Ramos (cell line): ENCODE results near the gene PTPRH.

Experiments used
- in situ Hi-C: fragments of 300-500 bp; cut with MboI; formaldehyde crosslinking; loops from one replicate; pipeline ENCODE4 v1.14.3; 2022; ENCODE audit warnings: low sequenced_read_pairs; ENCODE audit not compliant: unreplicated experiment

Gene PTPRH

DNA sequence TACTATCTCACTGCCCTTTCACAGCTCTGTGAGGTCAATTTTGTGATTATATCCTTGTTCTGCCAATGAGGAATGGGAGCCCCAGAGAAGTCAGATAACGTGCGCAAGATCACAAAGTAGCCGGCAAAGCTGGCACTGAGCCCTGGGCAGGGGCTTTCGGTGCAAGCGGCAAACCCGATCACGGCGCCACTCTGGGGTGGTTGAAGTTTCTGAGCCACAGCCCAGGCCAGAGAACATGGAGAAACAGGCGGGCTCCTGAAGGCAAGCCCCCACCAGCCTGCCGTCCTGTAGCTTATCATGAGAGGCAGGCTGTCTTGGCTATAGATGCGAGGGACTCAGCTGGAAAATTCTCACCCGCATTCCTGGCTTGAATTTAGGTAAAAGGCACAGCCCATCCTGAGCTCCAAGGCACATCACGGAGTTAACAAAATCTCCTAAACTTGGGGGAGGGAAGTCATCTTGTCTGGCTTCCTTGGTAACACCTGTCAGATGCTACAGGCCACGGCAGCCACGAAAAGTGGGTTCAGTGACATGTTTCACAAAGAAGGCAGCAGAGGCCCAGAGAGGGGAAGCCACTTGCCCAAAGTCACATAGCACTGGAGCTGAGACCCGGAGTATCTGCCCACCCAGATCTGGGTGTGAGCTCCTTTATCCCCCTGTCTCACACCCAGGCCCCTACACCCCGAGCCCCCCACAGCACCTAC lies 72.8 kb downstream of the PTPRH start:
- in situ Hi-C loops = loop anchor here (10.0 kb wide), 1 partner anchor 252 kb away; no protein-coding TSS in a partner anchor

DNA sequence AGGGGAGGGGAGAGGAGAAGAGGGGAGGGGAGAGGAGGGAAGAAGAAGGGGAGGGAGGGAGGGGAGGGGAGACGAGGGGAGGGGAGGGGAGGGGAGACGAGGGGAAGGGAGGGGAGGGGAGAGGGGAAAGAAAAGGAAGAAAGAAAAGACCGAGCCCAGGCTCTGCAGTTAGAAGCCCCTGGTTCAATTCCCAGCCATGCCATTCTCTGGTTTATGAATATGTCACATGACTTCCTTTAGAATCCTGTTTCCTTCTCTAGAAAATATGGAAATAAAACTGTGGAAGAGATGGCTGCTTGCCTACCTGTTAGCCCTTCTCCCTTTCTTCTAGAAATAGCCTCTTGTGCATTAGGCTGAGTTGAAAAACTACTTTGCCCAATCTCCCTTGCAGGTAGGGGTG lies 74.6 kb downstream of the PTPRH start:
- in situ Hi-C loops = loop anchor here (10.0 kb wide), 1 partner anchor 250 kb away; no protein-coding TSS in a partner anchor

DNA sequence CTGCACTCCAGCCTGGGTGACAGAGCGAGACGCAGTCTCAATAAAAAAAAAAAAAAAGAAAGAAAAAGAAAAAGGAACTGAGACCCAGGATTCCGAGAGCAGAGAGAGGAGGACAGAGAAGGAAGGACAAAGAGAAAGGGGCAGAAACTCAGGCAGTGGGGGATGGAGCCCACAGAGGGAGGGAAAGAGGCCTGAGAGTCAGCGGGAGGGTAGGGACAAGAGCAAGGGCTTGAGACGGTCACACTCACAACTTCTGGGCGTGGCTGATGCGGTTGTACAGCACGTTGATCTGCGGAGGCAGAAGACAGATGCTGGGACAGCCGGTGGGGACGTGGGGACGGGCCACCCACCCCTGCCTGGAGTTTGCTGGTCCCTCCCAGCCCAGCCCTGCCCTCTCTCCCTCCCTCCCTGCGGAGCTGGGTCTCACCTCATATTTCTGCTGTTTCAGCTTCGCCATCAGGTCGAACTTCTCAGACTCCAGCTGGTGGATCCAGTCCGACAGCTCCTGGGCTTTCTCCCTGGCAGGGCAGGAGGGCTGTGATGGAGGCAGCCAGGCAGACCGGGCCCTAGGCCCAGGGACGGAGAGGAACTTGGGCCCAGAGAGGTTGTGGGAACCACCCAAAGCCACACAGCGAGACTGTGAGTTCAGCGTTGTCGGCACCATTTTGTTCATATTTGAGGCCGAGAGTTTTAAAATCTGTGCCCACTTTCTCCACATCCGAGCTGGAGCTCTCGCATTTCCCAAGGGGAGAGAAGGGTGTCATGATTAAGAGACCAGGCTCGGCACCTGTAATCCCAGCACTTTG lies 75.5 kb downstream of the PTPRH start:
- in situ Hi-C loops = loop anchor here (10.0 kb wide), 1 partner anchor 249 kb away; no protein-coding TSS in a partner anchor

DNA sequence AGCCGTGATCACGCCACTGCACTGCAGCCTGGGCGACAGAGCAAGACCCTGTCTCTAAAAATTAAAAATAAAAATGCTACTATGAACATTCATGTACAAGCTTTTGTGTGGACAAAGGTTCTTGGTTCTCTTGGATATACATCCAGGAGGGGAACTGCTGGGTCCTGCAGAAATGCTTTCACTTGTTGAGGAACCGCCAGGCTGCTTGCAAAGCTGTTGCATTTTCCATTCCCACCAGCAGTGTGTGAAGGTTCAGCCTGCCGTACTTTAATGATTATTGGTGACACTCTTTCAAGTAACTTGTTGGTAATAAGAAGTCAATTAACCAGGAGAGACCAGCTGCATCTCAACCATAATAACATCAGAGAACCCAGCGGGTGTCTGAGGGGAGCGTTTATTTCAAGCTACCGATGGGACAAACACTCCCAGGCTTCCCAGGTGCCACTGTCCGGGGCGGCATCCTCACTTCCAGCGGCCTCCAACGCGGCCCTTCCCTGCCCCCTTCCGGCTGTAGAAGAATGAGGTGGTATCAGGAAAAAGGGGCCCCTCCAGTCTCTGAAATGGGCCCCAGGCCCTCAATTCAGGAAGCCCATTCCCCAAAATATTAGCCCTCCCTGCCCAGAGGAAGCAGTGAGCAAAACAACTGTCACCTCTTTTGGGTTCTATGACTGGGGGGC lies 76.7 kb downstream of the PTPRH start:
- in situ Hi-C loops = loop anchor here (10.0 kb wide), 1 partner anchor 248 kb away; no protein-coding TSS in a partner anchor

DNA sequence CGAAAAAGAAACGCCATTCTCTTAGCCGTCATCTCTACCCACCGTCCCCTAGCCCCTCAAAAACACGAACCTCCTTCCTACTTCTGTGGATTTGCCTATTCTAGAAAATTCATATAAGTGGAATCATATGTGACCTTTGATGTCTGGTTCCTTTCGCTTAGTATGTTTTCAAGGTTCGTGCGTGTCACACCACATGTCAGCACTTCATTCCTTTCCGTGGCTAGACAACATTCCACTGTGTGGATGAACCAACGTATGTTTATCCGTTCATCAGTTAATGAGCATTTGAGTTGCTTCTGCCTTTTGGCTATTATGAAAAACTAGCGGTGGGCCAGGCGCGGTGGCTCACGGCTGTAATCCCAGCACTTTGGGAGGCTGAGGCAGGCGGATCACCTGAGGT lies 77.9 kb downstream of the PTPRH start:
- in situ Hi-C loops = loop anchor here (10.0 kb wide), 1 partner anchor 247 kb away; no protein-coding TSS in a partner anchor
